ENCODE measurements around the gene ALG1L2. TPM values are rescaled to one million over a fixed set of nuclear protein-coding genes. Genes with fewer than 3 reads are reported as not detected.
"Not testable (repeated sequence)": the region's sequence is repeated elsewhere in the genome, so short reads cannot be mapped to it uniquely, and the experiment has no call there.

ALG1L2 gene
- total and polyA plus RNA-seq, 2 donors = 0.09 to 0.28 TPM

- 71% methylated on average over 4 of the region's 4 CpGs for WGBS
- no peak for DNase-seq (ENCODE audit: low read depth in 6 of 9, low spot score in 9 of 9)
- Histone ChIP-seq H3K4me3 (ENCODE audit: low read length in 2 of 2) (no peak overlapping the region), H3K9me3 (ENCODE audit: control insufficient read depth in 2 of 2, insufficient read depth in 1 of 2, low read length in 1 of 2) (peaks cover 0 to 3% of the 10 kb centered on the region in 2 donors), H3K27me3 (ENCODE audit: control insufficient read depth in 2 of 2, insufficient read depth in 1 of 2, low read length in 1 of 2) (no peaks in the 10 kb centered on the region), H3K4me1 (ENCODE audit: control insufficient read depth in 2 of 2, insufficient read depth in 2 of 2, low read length in 2 of 2) (peaks cover 0 to 20% of the 10 kb centered on the region in 2 donors), H3K36me3 (ENCODE audit: control insufficient read depth in 2 of 2, insufficient read depth in 2 of 2, low read length in 1 of 2) (no peaks in the 10 kb centered on the region), H3K27ac (ENCODE audit: low read depth in 1 of 2, low read length in 1 of 2) (no peak overlapping the region)
Observed at GRCh38 chr3:130088061-130088460, 6.4 kb downstream of the ALG1L2 start.

- not testable (repeated sequence) for H3K36me3 ChIP-seq (ENCODE audit: control insufficient read depth in 2 of 2, insufficient read depth in 2 of 2, low read length in 1 of 2); H3K9me3 ChIP-seq (ENCODE audit: control insufficient read depth in 2 of 2, insufficient read depth in 1 of 2, low read length in 1 of 2); DNase-seq (ENCODE audit: low read depth in 6 of 9, low spot score in 9 of 9); H3K27ac ChIP-seq (ENCODE audit: low read depth in 1 of 2, low read length in 1 of 2); H3K27me3 ChIP-seq (ENCODE audit: control insufficient read depth in 2 of 2, insufficient read depth in 1 of 2, low read length in 1 of 2); H3K4me3 ChIP-seq (ENCODE audit: low read length in 2 of 2)
- peaks cover 7 to 37% of the 10 kb centered on the region in 2 donors for H3K4me1 ChIP-seq (ENCODE audit: control insufficient read depth in 2 of 2, insufficient read depth in 2 of 2, low read length in 2 of 2)
- WGBS = 88% methylated on average over 3 of the region's 3 CpGs
Observed at GRCh38 chr3:130090681-130091080, 9.1 kb downstream of the ALG1L2 start.

- Histone ChIP-seq H3K27ac (ENCODE audit: low read depth in 1 of 2, low read length in 1 of 2) (no peak overlapping the region), H3K36me3 (ENCODE audit: control insufficient read depth in 2 of 2, insufficient read depth in 2 of 2, low read length in 1 of 2) (no peaks in the 10 kb centered on the region), H3K27me3 (ENCODE audit: control insufficient read depth in 2 of 2, insufficient read depth in 1 of 2, low read length in 1 of 2) (no peaks in the 10 kb centered on the region), H3K4me1 (ENCODE audit: control insufficient read depth in 2 of 2, insufficient read depth in 2 of 2, low read length in 2 of 2) (peaks cover 7 to 37% of the 10 kb centered on the region in 2 donors), H3K9me3 (ENCODE audit: control insufficient read depth in 2 of 2, insufficient read depth in 1 of 2, low read length in 1 of 2) (peaks cover 0 to 3% of the 10 kb centered on the region in 2 donors), H3K4me3 (ENCODE audit: low read length in 2 of 2) (no peak overlapping the region)
- WGBS = over 99% methylated on average over 14 of the region's 14 CpGs
- no peak for DNase-seq (ENCODE audit: low read depth in 6 of 9, low spot score in 9 of 9)
Observed at GRCh38 chr3:130091958-130092357, 10.3 kb downstream of the ALG1L2 start.

- Histone ChIP-seq H3K27ac (ENCODE audit: low read depth in 1 of 2, low read length in 1 of 2) (peak overlapping the region; percentile 78 to 93), H3K36me3 (ENCODE audit: control insufficient read depth in 2 of 2, insufficient read depth in 2 of 2, low read length in 1 of 2) (no peaks in the 10 kb centered on the region), H3K4me3 (ENCODE audit: low read length in 2 of 2) (peak overlapping the region; percentile 17 to 19)
Observed at GRCh38 chr3:130093741-130094391, 12.2 kb downstream of the ALG1L2 start.

GRCh38 chr3:130094491-130094941 is 12.9 kb downstream of the ALG1L2 start:
- DNase-seq (ENCODE audit: low read depth in 6 of 9, low spot score in 9 of 9); H3K27me3 ChIP-seq (ENCODE audit: control insufficient read depth in 2 of 2, insufficient read depth in 1 of 2, low read length in 1 of 2); H3K36me3 ChIP-seq (ENCODE audit: control insufficient read depth in 2 of 2, insufficient read depth in 2 of 2, low read length in 1 of 2); H3K9me3 ChIP-seq (ENCODE audit: control insufficient read depth in 2 of 2, insufficient read depth in 1 of 2, low read length in 1 of 2): not testable (repeated sequence)
- peaks cover 7 to 37% of the 10 kb centered on the region in 2 donors for H3K4me1 ChIP-seq (ENCODE audit: control insufficient read depth in 2 of 2, insufficient read depth in 2 of 2, low read length in 2 of 2)
- WGBS = 45% methylated on average over 11 of the region's 11 CpGs
- H3K4me3 ChIP-seq (ENCODE audit: low read length in 2 of 2) = peak overlapping the region in 1 of 2 donors; percentile 19
- peak overlapping the region in 1 of 2 donors; percentile 93 for H3K27ac ChIP-seq (ENCODE audit: low read depth in 1 of 2, low read length in 1 of 2)

More at GRCh38 chr3:130093741-130094391, 12.2 kb downstream of the ALG1L2 start:
- H3K4me1 ChIP-seq (ENCODE audit: control insufficient read depth in 2 of 2, insufficient read depth in 2 of 2, low read length in 2 of 2) = peaks cover 7 to 37% of the 10 kb centered on the region in 2 donors
- 3% methylated on average over 16 of the region's 16 CpGs for WGBS
- no peaks in the 10 kb centered on the region for H3K9me3 ChIP-seq (ENCODE audit: control insufficient read depth in 2 of 2, insufficient read depth in 1 of 2, low read length in 1 of 2)
- no peaks in the 10 kb centered on the region for H3K27me3 ChIP-seq (ENCODE audit: control insufficient read depth in 2 of 2, insufficient read depth in 1 of 2, low read length in 1 of 2)
- peak in 4 of 9 donors; percentile 55 to 76 (median 58) for DNase-seq (ENCODE audit: low read depth in 6 of 9, low spot score in 9 of 9)

GRCh38 chr3:130095858-130096257 is 14.2 kb downstream of the ALG1L2 start:
- H3K36me3 ChIP-seq (ENCODE audit: control insufficient read depth in 2 of 2, insufficient read depth in 2 of 2, low read length in 1 of 2); H3K27me3 ChIP-seq (ENCODE audit: control insufficient read depth in 2 of 2, insufficient read depth in 1 of 2, low read length in 1 of 2); H3K9me3 ChIP-seq (ENCODE audit: control insufficient read depth in 2 of 2, insufficient read depth in 1 of 2, low read length in 1 of 2); DNase-seq (ENCODE audit: low read depth in 6 of 9, low spot score in 9 of 9); H3K4me3 ChIP-seq (ENCODE audit: low read length in 2 of 2); H3K27ac ChIP-seq (ENCODE audit: low read depth in 1 of 2, low read length in 1 of 2): not testable (repeated sequence)
- peaks cover 7 to 37% of the 10 kb centered on the region in 2 donors for H3K4me1 ChIP-seq (ENCODE audit: control insufficient read depth in 2 of 2, insufficient read depth in 2 of 2, low read length in 2 of 2)
- 66% methylated on average over 11 of the region's 11 CpGs for WGBS

GRCh38 chr3:130097096-130097495 is 15.5 kb downstream of the ALG1L2 start:
- WGBS = 94% methylated on average over 8 of the region's 8 CpGs
- not testable (repeated sequence) for H3K9me3 ChIP-seq (ENCODE audit: control insufficient read depth in 2 of 2, insufficient read depth in 1 of 2, low read length in 1 of 2); H3K27ac ChIP-seq (ENCODE audit: low read depth in 1 of 2, low read length in 1 of 2); H3K27me3 ChIP-seq (ENCODE audit: control insufficient read depth in 2 of 2, insufficient read depth in 1 of 2, low read length in 1 of 2); H3K4me3 ChIP-seq (ENCODE audit: low read length in 2 of 2); H3K36me3 ChIP-seq (ENCODE audit: control insufficient read depth in 2 of 2, insufficient read depth in 2 of 2, low read length in 1 of 2); DNase-seq (ENCODE audit: low read depth in 6 of 9, low spot score in 9 of 9)
- peaks cover 7 to 37% of the 10 kb centered on the region in 2 donors for H3K4me1 ChIP-seq (ENCODE audit: control insufficient read depth in 2 of 2, insufficient read depth in 2 of 2, low read length in 2 of 2)

GRCh38 chr3:130097690-130098638 is 16.3 kb downstream of the ALG1L2 start:
- not testable (repeated sequence) for H3K36me3 ChIP-seq (ENCODE audit: control insufficient read depth in 2 of 2, insufficient read depth in 2 of 2, low read length in 1 of 2); DNase-seq (ENCODE audit: low read depth in 6 of 9, low spot score in 9 of 9); H3K4me3 ChIP-seq (ENCODE audit: low read length in 2 of 2); H3K27ac ChIP-seq (ENCODE audit: low read depth in 1 of 2, low read length in 1 of 2); H3K27me3 ChIP-seq (ENCODE audit: control insufficient read depth in 2 of 2, insufficient read depth in 1 of 2, low read length in 1 of 2); H3K9me3 ChIP-seq (ENCODE audit: control insufficient read depth in 2 of 2, insufficient read depth in 1 of 2, low read length in 1 of 2)
- H3K4me1 ChIP-seq (ENCODE audit: control insufficient read depth in 2 of 2, insufficient read depth in 2 of 2, low read length in 2 of 2) = peaks cover 7 to 30% of the 10 kb centered on the region in 2 donors
- WGBS = 54% methylated on average over 15 of the region's 16 CpGs
